ENCODE measurements around the gene MCRS1. TPM values are rescaled to one million over a fixed set of nuclear protein-coding genes. Genes with fewer than 3 reads are reported as not detected.

MCRS1 gene
- total RNA-seq, 4 donors from 2014 or later: 38.5 to 53.8 (median 41.5) TPM

DNA sequence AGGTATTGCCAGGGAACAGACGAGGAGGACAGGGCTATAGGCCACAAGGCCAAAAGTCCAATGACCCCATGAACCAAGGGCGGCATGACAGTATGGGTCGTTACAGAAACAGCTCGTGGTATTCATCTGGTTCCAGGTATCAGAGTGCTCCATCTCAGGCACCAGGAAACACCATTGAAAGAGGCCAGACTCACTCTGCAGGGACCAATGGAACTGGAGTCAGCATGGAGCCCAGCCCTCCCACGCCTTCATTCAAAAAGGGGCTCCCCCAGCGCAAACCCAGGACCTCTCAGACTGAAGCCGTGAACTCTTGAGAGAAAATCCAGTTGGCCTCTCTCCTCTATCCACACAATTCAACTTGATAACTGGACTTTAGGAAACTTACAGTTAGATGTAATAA lies 42.0 kb downstream of the MCRS1 start:
- intact Hi-C loops (cut with DNase I; ENCODE audit: low total_unique reads): no loop called here
- TF ChIP-seq CTCF (IDR thresholded peaks at IDR 0.05) (no peak), POLR2A (IDR thresholded peaks at IDR 0.05) (no peak)
- DNase-seq (ENCODE audit: low spot score in 2 of 2): peak in 1 of 2 donors; percentile 53
- no peak overlapping the region for H3K4me3 ChIP-seq (ENCODE audit: low read depth, poor library complexity, severe bottlenecking)
- 96% methylated on average over 7 of the region's 7 CpGs for WGBS, 2 donors

- TF ChIP-seq CTCF (IDR thresholded peaks at IDR 0.05) (no peak), POLR2A (IDR thresholded peaks at IDR 0.05) (no peak)
- intact Hi-C loops (cut with DNase I; ENCODE audit: low total_unique reads): no loop called here
- H3K4me3 ChIP-seq (ENCODE audit: low read depth, poor library complexity, severe bottlenecking): no peak overlapping the region
- 69 to 70% methylated on average over 6 of the region's 6 CpGs for WGBS, 2 donors
- DNase-seq (ENCODE audit: low spot score in 2 of 2): peak in 1 of 2 donors; percentile 26
Observed at GRCh38 chr12:49524660-49525324, 43.1 kb downstream of the MCRS1 start.

- intact Hi-C loops (cut with DNase I; ENCODE audit: low total_unique reads): no loop called here
Observed at GRCh38 chr12:49521389-49521788, 46.6 kb downstream of the MCRS1 start.

GRCh38 chr12:49519574-49519936 lies 48.4 kb downstream of the MCRS1 start:
- 99% methylated on average over 5 of the region's 5 CpGs for whole genome bisulfite sequencing, 2 donors
- no peak for DNase-seq (ENCODE audit: low spot score in 2 of 2)
- TF ChIP-seq CTCF (IDR thresholded peaks at IDR 0.05): no peak
- TF ChIP-seq POLR2A (IDR thresholded peaks at IDR 0.05): no peak
- H3K4me3 ChIP-seq (ENCODE audit: low read depth, poor library complexity, severe bottlenecking): no peak overlapping the region
- intact Hi-C loops (cut with DNase I; ENCODE audit: low total_unique reads): no loop called here

More at GRCh38 chr12:49521389-49521788, 46.6 kb downstream of the MCRS1 start:
- 94 to 95% methylated on average over 4 of the region's 4 CpGs for WGBS, 2 donors
- no peak overlapping the region for H3K4me3 ChIP-seq (ENCODE audit: low read depth, poor library complexity, severe bottlenecking)
- TF ChIP-seq CTCF (IDR thresholded peaks at IDR 0.05): no peak
- no peak for TF ChIP-seq POLR2A (IDR thresholded peaks at IDR 0.05)
- DNase-seq (ENCODE audit: low spot score in 2 of 2): no peak

GRCh38 chr12:49518914-49519573 lies 48.9 kb downstream of the MCRS1 start:
- intact Hi-C loops (cut with DNase I; ENCODE audit: low total_unique reads): no loop called here
- TF ChIP-seq POLR2A (IDR thresholded peaks at IDR 0.05) (no peak), CTCF (IDR thresholded peaks at IDR 0.05) (no peak)
- WGBS, 2 donors: 79% methylated on average over 2 of the region's 2 CpGs
- DNase-seq (ENCODE audit: low spot score in 2 of 2): no peak
- no peak overlapping the region for H3K4me3 ChIP-seq (ENCODE audit: low read depth, poor library complexity, severe bottlenecking)
